Left lobe of liver (tissue), 2 donors: ENCODE measurements around the gene PRRX2. TPM values are rescaled to one million over a fixed set of nuclear protein-coding genes. Genes with fewer than 3 reads are reported as not detected.
"Not testable (repeated sequence)": the region's sequence is repeated elsewhere in the genome, so short reads cannot be mapped to it uniquely, and the experiment has no call there.

Experiments used
- ATAC-seq: fragments of 200-7000 bp; cut with Tn5 transposase; one replicate; pipeline ENCODE4 v1.9.1; 2020; ENCODE audit warnings: mild to moderate bottlenecking, moderate library complexity
- DNase-seq: peaks from one replicate; pipeline ENCODE4 v3.0.0-alpha.2; 2020; ENCODE audit warnings: low spot score
- total RNA-seq: library from RNA; stranded (reverse); gene quantifications from one replicate; pipeline ENCODE4 v1.2.1, GENCODE V29; 2021
- donor health status: DM: no; HTN: no; CAD: no; lungs with moderate emphysema.
- donor health status: DM: no; HTN: yes; CAD: no.

The PRRX2 gene
- total RNA-seq, 1 donor from 2014 or later, result not detected

DNA sequence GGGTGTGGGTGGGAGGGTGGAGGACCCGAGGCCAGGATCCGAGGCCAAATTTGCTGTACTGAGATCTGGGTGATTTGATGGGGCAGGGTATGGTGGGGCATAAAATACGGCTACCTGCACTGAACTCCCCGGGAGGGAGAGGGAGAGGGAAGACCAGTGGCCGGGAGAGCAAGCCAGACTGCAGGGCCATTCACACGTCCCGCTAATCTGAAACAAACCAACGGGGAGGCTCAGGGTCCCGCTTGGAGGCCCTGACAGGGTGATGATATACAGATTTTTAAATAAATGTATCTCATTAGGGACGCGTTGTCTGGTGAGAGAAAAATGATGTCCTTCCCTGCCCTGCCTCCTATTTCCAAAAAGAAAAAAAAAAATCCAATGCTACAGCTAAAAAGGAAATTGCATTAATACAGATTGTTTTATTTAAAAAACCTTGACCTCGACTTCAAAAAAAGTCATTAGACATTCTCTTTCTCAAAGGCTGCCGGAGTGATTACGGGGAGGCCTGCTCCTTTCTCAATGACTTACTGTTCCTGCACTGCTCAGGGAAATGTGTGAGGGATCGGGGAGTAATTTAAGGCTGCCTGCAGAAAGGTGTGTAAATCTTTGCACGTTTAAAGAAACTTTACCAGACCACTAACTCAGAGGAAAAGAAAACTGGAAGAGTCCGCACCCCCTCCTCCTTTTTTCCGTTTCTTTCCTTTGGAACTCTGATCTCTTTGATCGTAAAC is 11.5 kb upstream of the PRRX2 start:
- ATAC-seq (no peak), DNase-seq (no peak)

DNA sequence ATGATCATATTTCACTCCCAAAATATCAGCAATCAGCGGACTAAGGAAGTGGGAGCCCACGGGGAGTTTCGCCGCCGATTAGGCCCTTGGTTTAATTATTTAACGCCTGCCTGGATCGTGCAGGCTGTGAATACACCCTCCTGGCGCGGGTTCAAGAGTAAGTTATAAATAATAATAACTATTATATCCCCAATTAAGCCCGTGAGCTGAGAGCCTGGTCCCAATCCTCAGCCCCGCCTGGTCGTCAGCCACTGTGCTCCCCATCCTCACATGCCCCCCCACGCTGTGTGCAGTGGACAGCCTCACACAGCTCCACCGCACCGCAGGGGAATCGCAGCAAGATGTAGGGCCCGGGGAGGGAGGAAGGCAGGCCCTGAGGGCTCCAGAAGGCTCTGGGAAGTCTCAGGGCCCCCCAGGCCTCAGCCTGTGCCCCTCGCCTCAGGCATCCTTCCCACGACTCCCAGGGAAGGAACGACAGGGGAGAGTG is 10.8 kb upstream of the PRRX2 start:
- no peak for DNase-seq
- ATAC-seq, result no peak

DNA sequence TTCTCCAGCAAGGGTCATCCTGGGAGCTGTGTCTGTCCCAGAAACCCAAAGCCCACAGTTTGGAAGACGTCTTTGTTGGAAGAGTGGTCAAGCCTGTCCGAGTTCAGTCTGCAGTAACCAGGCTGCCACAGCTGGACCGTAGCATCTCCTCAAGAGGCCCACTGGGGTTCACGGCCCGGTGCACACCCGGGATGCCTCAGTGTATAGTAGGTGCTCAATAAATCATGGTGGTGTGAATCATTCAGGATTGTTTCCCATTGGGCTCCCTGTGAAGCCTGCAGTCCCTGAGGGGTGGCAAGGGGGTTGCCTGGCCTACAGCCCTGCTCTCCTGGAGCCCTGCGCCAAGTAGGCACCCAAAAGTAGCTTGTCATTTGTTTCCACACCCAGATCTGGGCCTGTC is 10.3 kb upstream of the PRRX2 start:
- no peak for DNase-seq
- no peak for ATAC-seq

DNA sequence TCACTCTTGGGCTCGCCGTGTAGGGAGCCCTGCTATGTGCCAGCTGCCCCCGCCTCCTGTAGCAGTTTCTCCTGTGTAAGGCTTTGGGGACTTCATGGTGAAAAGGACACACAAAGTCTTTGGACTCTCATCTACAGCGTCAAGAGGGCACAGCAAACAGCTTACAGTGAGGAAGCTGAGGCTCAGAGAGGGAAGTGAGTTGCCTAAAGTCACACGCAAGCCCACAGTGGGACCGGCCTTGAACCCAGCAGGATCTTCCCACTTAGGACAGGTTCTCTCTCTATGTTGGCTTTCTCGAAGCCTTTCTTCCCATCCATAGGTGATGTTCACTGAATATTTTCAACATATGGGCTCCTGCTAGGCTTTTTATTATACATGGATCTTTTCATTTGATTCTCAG is 9.8 kb upstream of the PRRX2 start:
- ATAC-seq (no peak), DNase-seq (no peak)

GRCh38 chr9:129656795-129657390 is 8.6 kb upstream of the PRRX2 start:
- no peak for ATAC-seq
- no peak for DNase-seq

GRCh38 chr9:129661029-129661428 is 4.4 kb upstream of the PRRX2 start:
- DNase-seq (no peak), ATAC-seq (no peak)

DNA sequence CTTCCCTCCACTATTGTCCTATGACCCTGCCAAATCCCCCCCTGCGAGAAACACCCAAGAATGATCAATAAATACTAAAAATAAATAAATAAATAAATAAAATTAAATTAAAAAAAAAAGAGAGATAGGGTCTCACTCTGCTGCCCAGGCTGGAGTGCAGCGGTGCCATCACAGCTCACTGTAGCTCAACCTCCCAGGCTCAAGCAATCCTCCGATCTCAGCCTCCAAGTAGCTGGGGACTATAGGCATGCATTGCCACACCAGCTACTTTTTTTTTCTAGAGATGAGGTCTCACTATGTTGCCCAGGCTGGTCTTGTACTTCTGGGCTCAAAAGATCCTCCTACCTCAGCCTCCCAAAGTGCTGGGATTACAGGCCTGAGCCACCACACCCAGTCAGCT is 3.2 kb upstream of the PRRX2 start:
- not testable (repeated sequence) for ATAC-seq, DNase-seq

DNA sequence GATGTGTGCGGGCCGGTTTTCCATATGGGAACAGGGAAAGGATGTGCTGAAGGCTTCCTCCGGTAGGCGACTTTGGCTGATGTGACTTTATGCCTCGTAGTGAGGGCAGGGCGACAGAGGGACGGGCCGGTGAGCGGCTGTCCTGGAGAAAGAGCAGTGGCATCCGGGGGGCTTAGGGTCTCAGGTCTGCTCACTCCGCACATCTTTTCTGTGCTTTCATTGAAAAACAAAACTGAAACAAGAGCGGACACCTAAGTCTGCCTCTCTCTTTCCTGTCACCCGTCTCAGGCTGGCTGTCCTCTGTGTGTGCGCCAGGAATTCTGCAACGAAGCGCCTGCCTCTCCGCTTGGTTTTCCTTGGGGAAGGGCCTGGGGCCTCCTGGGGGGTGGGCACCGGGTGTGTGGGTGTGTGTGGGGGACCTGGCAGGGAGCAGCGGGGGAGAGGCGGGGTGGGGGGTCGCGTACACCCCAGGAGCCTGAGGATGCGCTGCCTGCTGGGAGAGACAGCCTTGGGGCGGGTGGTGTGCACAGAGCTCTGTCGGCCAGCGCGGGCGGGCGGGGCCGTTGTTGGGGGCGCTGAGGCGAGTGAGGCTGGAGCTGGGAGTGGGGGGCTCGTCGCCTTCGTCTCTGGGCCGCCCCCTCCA is 580 bp upstream of the PRRX2 start:
- peak; percentile 31 for ATAC-seq
- no peak for DNase-seq

- DNase-seq (no peak), ATAC-seq (no peak)
These were observed 520 bp downstream of the PRRX2 start for GRCh38 chr9:129665814-129666520.

GRCh38 chr9:129666575-129666974 is 1.1 kb downstream of the PRRX2 start:
- ATAC-seq, result no peak

DNA sequence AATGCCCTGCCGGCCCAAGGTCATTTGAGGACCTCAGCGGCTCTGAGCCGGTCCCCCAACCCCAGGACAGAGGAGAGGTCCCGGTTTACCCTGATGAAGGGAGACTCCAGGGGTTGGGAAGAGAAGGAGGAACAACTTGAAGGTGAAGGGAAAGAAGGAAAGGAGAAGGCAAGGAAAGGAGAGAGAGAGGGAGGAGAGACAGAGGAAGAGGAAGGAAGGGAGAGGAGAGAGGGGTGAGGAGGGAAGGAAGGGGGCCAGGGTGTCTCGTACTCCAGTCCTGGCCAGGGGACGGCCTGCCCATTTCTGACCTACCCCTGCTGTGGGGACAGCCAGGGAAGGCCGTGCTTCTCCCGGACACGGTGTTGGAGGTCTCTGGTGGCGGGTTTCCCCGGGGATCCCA is 1.9 kb downstream of the PRRX2 start:
- DNase-seq (no peak), ATAC-seq (no peak)

More at GRCh38 chr9:129666575-129666974, 1.1 kb downstream of the PRRX2 start:
- DNase-seq, result no peak

GRCh38 chr9:129667850-129668249 is 2.4 kb downstream of the PRRX2 start:
- DNase-seq (no peak), ATAC-seq (no peak)

DNA sequence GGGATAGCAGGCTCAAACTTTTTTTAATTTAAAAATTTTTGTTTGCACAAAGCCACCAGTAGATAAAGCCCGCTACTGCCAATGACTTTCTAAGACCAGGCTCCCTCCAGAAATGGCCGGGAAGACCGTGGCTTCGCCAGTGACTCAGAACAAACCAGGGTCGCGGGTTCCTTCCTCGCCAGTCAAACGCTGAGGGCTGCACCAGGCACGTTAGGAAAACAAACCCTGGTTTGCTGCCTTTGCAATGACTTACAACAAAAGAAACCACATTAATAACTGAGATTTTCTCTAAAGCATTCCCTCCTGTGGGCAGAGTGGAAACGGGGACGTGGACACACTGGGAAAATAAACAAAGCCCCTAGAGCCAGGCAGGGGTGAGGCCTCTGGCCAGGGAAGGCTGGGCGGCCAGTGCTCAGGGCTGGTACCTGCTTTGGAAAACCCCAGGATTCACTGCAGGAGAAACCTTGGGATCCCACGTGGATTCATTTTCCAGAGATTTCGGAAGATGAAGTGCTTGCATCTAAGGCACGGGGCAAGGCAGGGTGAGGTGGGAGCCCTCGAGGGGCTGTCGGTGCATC is 3.8 kb downstream of the PRRX2 start:
- no peak for DNase-seq
- ATAC-seq, result no peak

- DNase-seq (no peak), ATAC-seq (no peak)
These were observed 4.5 kb downstream of the PRRX2 start for GRCh38 chr9:129669946-129670345.

DNA sequence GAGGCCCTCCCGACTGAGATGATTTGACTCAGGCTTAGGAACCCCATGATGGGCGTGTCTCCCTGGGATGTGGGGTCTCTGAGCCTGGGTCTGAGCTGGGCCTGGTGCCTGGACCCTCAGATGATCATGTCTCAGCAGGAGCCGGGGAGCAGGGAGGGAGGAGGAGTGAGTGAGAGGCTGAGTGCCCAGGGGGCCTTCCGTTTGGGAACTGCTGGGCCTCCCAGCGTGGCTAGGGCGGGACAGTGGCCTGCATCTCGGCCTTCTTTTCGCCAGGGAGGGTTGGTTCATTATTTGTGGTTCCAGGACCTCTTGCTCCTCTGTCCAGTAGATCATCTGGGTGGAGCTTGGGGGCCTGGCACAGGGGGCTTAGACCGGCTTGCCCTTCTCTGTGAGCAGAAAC is 5.6 kb downstream of the PRRX2 start:
- ATAC-seq, result no peak
- DNase-seq, result no peak

GRCh38 chr9:129671519-129671918 is 6.1 kb downstream of the PRRX2 start:
- no peak for DNase-seq
- no peak for ATAC-seq

GRCh38 chr9:129672702-129673101 is 7.3 kb downstream of the PRRX2 start:
- ATAC-seq (no peak), DNase-seq (no peak)

GRCh38 chr9:129673602-129674001 is 8.2 kb downstream of the PRRX2 start:
- no peak for ATAC-seq
- no peak for DNase-seq

- ATAC-seq, result no peak
- DNase-seq, result no peak
These were observed 8.8 kb downstream of the PRRX2 start for GRCh38 chr9:129674229-129674628.

- no peak for DNase-seq
- no peak for ATAC-seq
These were observed 10.2 kb downstream of the PRRX2 start for GRCh38 chr9:129675620-129676019.

GRCh38 chr9:129676287-129676686 is 10.8 kb downstream of the PRRX2 start:
- DNase-seq (no peak), ATAC-seq (no peak)
